Measurements from ENCODE around the gene PPP3CA. TPM values are rescaled to one million over a fixed set of nuclear protein-coding genes. Genes with fewer than 3 reads are reported as not detected.

The PPP3CA gene
- total RNA-seq, 1 donor: 64.4 TPM

- H3K4me3 ChIP-seq (ENCODE audit: low read depth, low read length): no peak overlapping the region
- no peak for TF ChIP-seq CTCF (IDR thresholded peaks at IDR 0.05; ENCODE audit: insufficient read depth, low read length)
- peak; percentile 44 for DNase-seq (ENCODE audit: low read depth)
Measured at GRCh38 chr4:101274888-101275752, 72.2 kb downstream of the PPP3CA start.

GRCh38 chr4:101271516-101271915 is 75.8 kb downstream of the PPP3CA start:
- no peak for DNase-seq (ENCODE audit: low read depth)
- no peak overlapping the region for H3K4me3 ChIP-seq (ENCODE audit: low read depth, low read length)
- TF ChIP-seq CTCF (IDR thresholded peaks at IDR 0.05; ENCODE audit: insufficient read depth, low read length): no peak

GRCh38 chr4:101269682-101270081 is 77.6 kb downstream of the PPP3CA start:
- no peak for TF ChIP-seq CTCF (IDR thresholded peaks at IDR 0.05; ENCODE audit: insufficient read depth, low read length)
- DNase-seq (ENCODE audit: low read depth): no peak
- no peak overlapping the region for H3K4me3 ChIP-seq (ENCODE audit: low read depth, low read length)

GRCh38 chr4:101265816-101266172 is 81.5 kb downstream of the PPP3CA start:
- H3K4me3 ChIP-seq (ENCODE audit: low read depth, low read length): no peak overlapping the region
- no peak for DNase-seq (ENCODE audit: low read depth)
- no peak for TF ChIP-seq CTCF (IDR thresholded peaks at IDR 0.05; ENCODE audit: insufficient read depth, low read length)

- no peak for TF ChIP-seq CTCF (IDR thresholded peaks at IDR 0.05; ENCODE audit: insufficient read depth, low read length)
- H3K4me3 ChIP-seq (ENCODE audit: low read depth, low read length): no peak overlapping the region
- DNase-seq (ENCODE audit: low read depth): no peak
Measured at GRCh38 chr4:101264993-101265815, 82.1 kb downstream of the PPP3CA start.

GRCh38 chr4:101264512-101264911 is 82.8 kb downstream of the PPP3CA start:
- H3K4me3 ChIP-seq (ENCODE audit: low read depth, low read length): no peak overlapping the region
- DNase-seq (ENCODE audit: low read depth): no peak
- no peak for TF ChIP-seq CTCF (IDR thresholded peaks at IDR 0.05; ENCODE audit: insufficient read depth, low read length)

Data from fibroblast of the aortic adventitia (primary cell).